HFFc6 (cell line): ENCODE measurements around the gene NSG2. TPM values are rescaled to one million over a fixed set of nuclear protein-coding genes. Genes with fewer than 3 reads are reported as not detected.

Experiments
- DNase-seq: peaks from one replicate; pipeline ENCODE4 v3.0.0-alpha.2; 2018
- H3K27ac Mint-ChIP-seq: 2 replicates; pipeline ENCODE4 v1.8.0; 2020; ENCODE audit warnings: mild to moderate bottlenecking, mixed read lengths
- H3K27me3 Mint-ChIP-seq: 2 replicates; pipeline ENCODE4 v1.8.0; 2021; ENCODE audit warnings: mild to moderate bottlenecking, moderate library complexity, mixed read lengths; ENCODE audit not compliant: insufficient read depth
- H3K36me3 Mint-ChIP-seq: 2 replicates; pipeline ENCODE4 v1.8.0; 2021; ENCODE audit warnings: low read depth, mixed read lengths
- H3K4me1 Mint-ChIP-seq: 2 replicates; pipeline ENCODE4 v1.8.0; 2020; ENCODE audit warnings: low read depth, mixed read lengths
- H3K4me3 Mint-ChIP-seq: 2 replicates; pipeline ENCODE4 v1.8.0; 2020; ENCODE audit warnings: mild to moderate bottlenecking, moderate library complexity, mixed read lengths
- H3K9me3 Mint-ChIP-seq: 2 replicates; pipeline ENCODE4 v1.8.0; 2020; ENCODE audit warnings: mild to moderate bottlenecking, mixed read lengths
- CTCF ChIP-seq: fragments of 200-600 bp; sonication (generic); IDR thresholded peaks from 2 replicates; pipeline ENCODE4 v1.5.0; 2021; ENCODE audit warnings: antibody characterized with exemption, mild to moderate bottlenecking
- total RNA-seq, 6 experiments: library from RNA; stranded (reverse); fragmentation: NEBNext Ultra II Directional; extraction: Animal tissue kit (Norgen Biotek cat#: 25700); gene quantifications; 2 replicates in 1 of 6; 3 replicates in 5 of 6; pipeline ENCODE4 v1.2.3, GENCODE V29; 2021

NSG2 gene
- total RNA-seq, 6 experiments from 2014 or later, result not detected

- peaks cover 41% of the 10 kb centered on the region for H3K9me3 Mint-ChIP-seq
- no peaks in the 10 kb centered on the region for H3K4me1 Mint-ChIP-seq
- no peak for TF ChIP-seq CTCF
- H3K27ac Mint-ChIP-seq, result no peak overlapping the region
- no peaks in the 10 kb centered on the region; the same call in 1 of the 2 replicates for H3K27me3 Mint-ChIP-seq
- no peak overlapping the region for H3K4me3 Mint-ChIP-seq
- DNase-seq, result no peak
- H3K36me3 Mint-ChIP-seq, result no peaks in the 10 kb centered on the region
Observed at GRCh38 chr5:174071484-174071883, 26.0 kb downstream of the NSG2 start.

GRCh38 chr5:174073122-174073660 lies 27.7 kb downstream of the NSG2 start:
- Mint-ChIP-seq H3K27me3 (no peaks in the 10 kb centered on the region; the same call in 1 of the 2 replicates), H3K27ac (no peak overlapping the region), H3K36me3 (no peaks in the 10 kb centered on the region), H3K9me3 (peaks cover 29% of the 10 kb centered on the region), H3K4me3 (no peak overlapping the region), H3K4me1 (no peaks in the 10 kb centered on the region)
- DNase-seq, result no peak
- TF ChIP-seq CTCF, result no peak

GRCh38 chr5:174074369-174074768 lies 28.9 kb downstream of the NSG2 start:
- no peaks in the 10 kb centered on the region; the same call in 1 of the 2 replicates for H3K27me3 Mint-ChIP-seq
- no peak overlapping the region for H3K27ac Mint-ChIP-seq
- no peaks in the 10 kb centered on the region for H3K36me3 Mint-ChIP-seq
- no peaks in the 10 kb centered on the region for H3K4me1 Mint-ChIP-seq
- H3K4me3 Mint-ChIP-seq, result no peak overlapping the region
- no peak for DNase-seq
- no peak for TF ChIP-seq CTCF
- peaks cover 30% of the 10 kb centered on the region for H3K9me3 Mint-ChIP-seq

- Mint-ChIP-seq H3K27ac (no peak overlapping the region), H3K9me3 (peaks cover 35% of the 10 kb centered on the region), H3K36me3 (no peaks in the 10 kb centered on the region), H3K27me3 (no peaks in the 10 kb centered on the region), H3K4me3 (no peak overlapping the region), H3K4me1 (no peaks in the 10 kb centered on the region)
- TF ChIP-seq CTCF, result no peak
- no peak for DNase-seq
Observed at GRCh38 chr5:174078416-174078815, 32.9 kb downstream of the NSG2 start.

GRCh38 chr5:174082286-174082685 lies 36.8 kb downstream of the NSG2 start:
- no peak for TF ChIP-seq CTCF
- H3K4me1 Mint-ChIP-seq, result no peaks in the 10 kb centered on the region
- no peaks in the 10 kb centered on the region for H3K27me3 Mint-ChIP-seq
- H3K4me3 Mint-ChIP-seq, result no peak overlapping the region
- no peaks in the 10 kb centered on the region for H3K36me3 Mint-ChIP-seq
- DNase-seq, result no peak
- no peak overlapping the region for H3K27ac Mint-ChIP-seq
- H3K9me3 Mint-ChIP-seq, result peaks cover 36% of the 10 kb centered on the region
